ENCODE measurements around the gene MAOB.

MAOB gene

DNA sequence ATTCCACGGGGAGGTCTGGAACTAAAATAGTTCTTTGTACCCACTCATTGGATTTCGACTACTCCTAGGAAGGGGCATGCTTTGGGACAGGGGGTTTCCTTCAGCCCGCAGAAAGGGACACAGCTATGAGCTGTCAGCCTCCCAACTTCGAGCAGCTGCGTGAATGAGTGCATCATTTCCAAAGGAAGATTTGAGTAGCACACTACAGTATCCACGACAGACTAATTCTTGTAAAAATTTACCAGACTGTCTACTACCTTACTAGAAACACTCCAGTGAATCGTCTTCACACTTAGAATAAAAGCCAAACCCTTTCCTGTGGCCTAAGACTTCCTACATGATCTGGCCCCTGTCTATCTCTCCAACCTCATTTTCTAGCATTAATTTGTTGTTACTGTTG lies 124.2 kb downstream of the MAOB start:
- TF ChIP-seq EZH2 (optimal IDR thresholded peaks at IDR 0.05; ENCODE audit: low read depth, low read length) (no peak), EZH2phosphoT487 (IDR thresholded peaks at IDR 0.05; ENCODE audit: low read length) (no peak)
- TF ChIP-seq, protein P1, sequence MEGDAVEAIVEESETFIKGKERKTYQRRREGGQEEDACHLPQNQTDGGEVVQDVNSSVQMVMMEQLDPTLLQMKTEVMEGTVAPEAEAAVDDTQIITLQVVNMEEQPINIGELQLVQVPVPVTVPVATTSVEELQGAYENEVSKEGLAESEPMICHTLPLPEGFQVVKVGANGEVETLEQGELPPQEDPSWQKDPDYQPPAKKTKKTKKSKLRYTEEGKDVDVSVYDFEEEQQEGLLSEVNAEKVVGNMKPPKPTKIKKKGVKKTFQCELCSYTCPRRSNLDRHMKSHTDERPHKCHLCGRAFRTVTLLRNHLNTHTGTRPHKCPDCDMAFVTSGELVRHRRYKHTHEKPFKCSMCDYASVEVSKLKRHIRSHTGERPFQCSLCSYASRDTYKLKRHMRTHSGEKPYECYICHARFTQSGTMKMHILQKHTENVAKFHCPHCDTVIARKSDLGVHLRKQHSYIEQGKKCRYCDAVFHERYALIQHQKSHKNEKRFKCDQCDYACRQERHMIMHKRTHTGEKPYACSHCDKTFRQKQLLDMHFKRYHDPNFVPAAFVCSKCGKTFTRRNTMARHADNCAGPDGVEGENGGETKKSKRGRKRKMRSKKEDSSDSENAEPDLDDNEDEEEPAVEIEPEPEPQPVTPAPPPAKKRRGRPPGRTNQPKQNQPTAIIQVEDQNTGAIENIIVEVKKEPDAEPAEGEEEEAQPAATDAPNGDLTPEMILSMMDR (IDR thresholded peaks at IDR 0.05; ENCODE audit: low read length): no peak
- Histone ChIP-seq H3K4me1 (ENCODE audit: low read length) (no peaks in the 10 kb centered on the region), H3F3A (ENCODE audit: insufficient read depth, low read length) (no peaks in the 10 kb centered on the region), H3K9me2 (replicated peaks; ENCODE audit: insufficient read depth, low read length) (no peaks in the 10 kb centered on the region), H3K9me3 (replicated peaks; ENCODE audit: insufficient read depth, low read length) (no peaks in the 10 kb centered on the region), H3K27me3 (replicated peaks; ENCODE audit: insufficient read depth, low read length) (no peaks in the 10 kb centered on the region), H3K36me3 (replicated peaks; ENCODE audit: insufficient read depth, low read length) (no peaks in the 10 kb centered on the region), H2AFZ (ENCODE audit: low read length) (no peak overlapping the region), H3K4me3 (ENCODE audit: low read length) (no peak overlapping the region), H4K20me1 (ENCODE audit: insufficient read depth, low read length) (no peaks in the 10 kb centered on the region), H3K4me2 (ENCODE audit: low read depth, low read length) (no peak overlapping the region), H3K79me2 (ENCODE audit: low read length) (no peaks in the 10 kb centered on the region), H3K9ac (ENCODE audit: low read length) (no peak overlapping the region), H3K27ac (ENCODE audit: low read length) (no peak overlapping the region)
- DNase-seq: no peak

DNA sequence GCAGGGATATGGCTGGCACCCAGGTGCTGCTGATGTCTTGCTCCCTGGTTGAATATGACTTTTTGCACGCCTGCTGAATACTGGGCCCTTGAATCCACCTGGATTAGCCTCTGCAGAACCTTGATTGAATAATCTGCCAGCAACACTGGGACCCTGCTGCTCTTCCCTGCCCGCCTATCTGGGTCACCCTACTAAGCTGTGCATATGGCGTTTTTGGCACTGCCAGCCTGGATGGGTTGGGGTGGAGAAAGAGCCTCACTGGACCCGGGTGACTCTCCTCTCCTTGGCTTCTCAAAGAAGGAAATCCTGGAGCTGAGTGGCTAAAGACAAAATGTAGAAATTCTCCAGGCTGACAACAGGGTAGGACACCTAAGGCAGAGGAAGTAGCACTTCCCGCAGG lies 126.2 kb downstream of the MAOB start:
- H3K9me3 ChIP-seq (replicated peaks; ENCODE audit: insufficient read depth, low read length): no peaks in the 10 kb centered on the region
- H2AFZ ChIP-seq (ENCODE audit: low read length): no peak overlapping the region
- H3K27ac ChIP-seq (ENCODE audit: low read length): no peak overlapping the region
- H3K4me3 ChIP-seq (ENCODE audit: low read length): no peak overlapping the region
- no peak for DNase-seq
- TF ChIP-seq EZH2 (optimal IDR thresholded peaks at IDR 0.05; ENCODE audit: low read depth, low read length): no peak
- TF ChIP-seq, protein P1 (IDR thresholded peaks at IDR 0.05; ENCODE audit: low read length): no peak
- no peak for TF ChIP-seq EZH2phosphoT487 (IDR thresholded peaks at IDR 0.05; ENCODE audit: low read length)
- H3K4me1 ChIP-seq (ENCODE audit: low read length): no peaks in the 10 kb centered on the region
- no peaks in the 10 kb centered on the region for H4K20me1 ChIP-seq (ENCODE audit: insufficient read depth, low read length)
- no peaks in the 10 kb centered on the region for H3K36me3 ChIP-seq (replicated peaks; ENCODE audit: insufficient read depth, low read length)
- no peaks in the 10 kb centered on the region for H3K27me3 ChIP-seq (replicated peaks; ENCODE audit: insufficient read depth, low read length)
- no peaks in the 10 kb centered on the region for H3F3A ChIP-seq (ENCODE audit: insufficient read depth, low read length)
- no peak overlapping the region for H3K4me2 ChIP-seq (ENCODE audit: low read depth, low read length)
- no peaks in the 10 kb centered on the region for H3K9me2 ChIP-seq (replicated peaks; ENCODE audit: insufficient read depth, low read length)
- no peak overlapping the region for H3K9ac ChIP-seq (ENCODE audit: low read length)
- H3K79me2 ChIP-seq (ENCODE audit: low read length): no peaks in the 10 kb centered on the region

DNA sequence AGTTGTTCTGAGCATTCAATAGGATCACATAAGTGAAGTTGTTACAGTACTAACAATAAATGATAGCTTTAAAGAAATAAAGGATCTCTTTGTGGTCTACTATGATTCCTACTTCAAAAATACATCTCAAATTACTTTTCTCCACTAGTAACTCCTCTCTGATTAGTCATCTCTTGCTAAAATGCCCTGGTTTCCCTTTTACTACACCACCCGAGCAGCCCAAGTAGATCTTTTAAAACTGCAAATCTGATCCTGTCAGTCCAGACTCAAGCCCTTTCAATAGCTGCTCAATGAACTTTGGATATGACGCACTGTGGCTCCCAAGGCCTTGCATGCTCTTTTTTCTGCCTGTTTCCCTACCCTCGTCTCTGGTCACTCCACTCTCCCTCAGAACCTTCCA lies 128.6 kb downstream of the MAOB start:
- H3K79me2 ChIP-seq (ENCODE audit: low read length): no peaks in the 10 kb centered on the region
- no peaks in the 10 kb centered on the region for H3F3A ChIP-seq (ENCODE audit: insufficient read depth, low read length)
- H3K27ac ChIP-seq (ENCODE audit: low read length): no peak overlapping the region
- H3K9me2 ChIP-seq (replicated peaks; ENCODE audit: insufficient read depth, low read length): no peaks in the 10 kb centered on the region
- no peak overlapping the region for H3K4me2 ChIP-seq (ENCODE audit: low read depth, low read length)
- TF ChIP-seq EZH2 (optimal IDR thresholded peaks at IDR 0.05; ENCODE audit: low read depth, low read length) (no peak), EZH2phosphoT487 (IDR thresholded peaks at IDR 0.05; ENCODE audit: low read length) (no peak)
- TF ChIP-seq, protein P1 (IDR thresholded peaks at IDR 0.05; ENCODE audit: low read length): no peak
- H3K4me3 ChIP-seq (ENCODE audit: low read length): no peak overlapping the region
- H3K27me3 ChIP-seq (replicated peaks; ENCODE audit: insufficient read depth, low read length): no peaks in the 10 kb centered on the region
- no peak overlapping the region for H3K9ac ChIP-seq (ENCODE audit: low read length)
- no peaks in the 10 kb centered on the region for H4K20me1 ChIP-seq (ENCODE audit: insufficient read depth, low read length)
- H3K4me1 ChIP-seq (ENCODE audit: low read length): 0 out of 2 replicates have a peak, but pooled peaks cover 3% of the 10 kb centered on the region
- no peaks in the 10 kb centered on the region for H3K36me3 ChIP-seq (replicated peaks; ENCODE audit: insufficient read depth, low read length)
- H2AFZ ChIP-seq (ENCODE audit: low read length): no peak overlapping the region
- no peaks in the 10 kb centered on the region for H3K9me3 ChIP-seq (replicated peaks; ENCODE audit: insufficient read depth, low read length)
- no peak for DNase-seq
